CD1c-positive myeloid dendritic cell (primary cell): ENCODE measurements around the gene MPZL1.

Experiments
- DNase-seq: peaks from one replicate; pipeline ENCODE4 v3.0.0-alpha.2; 2016; ENCODE audit errors: extremely low spot score

Gene MPZL1

GRCh38 chr1:167721617-167722151 is at the start of gene MPZL1:
TSS of gene MPZL1 (plus strand) at chr1:167721982. CDS start at chr1:167722152, 170 bp downstream.
- DNase-seq = peak; percentile 96

GRCh38 chr1:167672831-167673230 is 49.0 kb upstream of the MPZL1 start:
- DNase-seq = no peak

- peak; percentile 41 for DNase-seq
These were observed 48.5 kb upstream of the MPZL1 start for GRCh38 chr1:167673265-167673664.

GRCh38 chr1:167674156-167674555 is 47.6 kb upstream of the MPZL1 start:
- DNase-seq = no peak

GRCh38 chr1:167675440-167675839 is 46.3 kb upstream of the MPZL1 start:
- no peak for DNase-seq

- DNase-seq = no peak
These were observed 45.4 kb upstream of the MPZL1 start for GRCh38 chr1:167676205-167676915.

- DNase-seq = no peak
These were observed 44.6 kb upstream of the MPZL1 start for GRCh38 chr1:167676916-167677848.

GRCh38 chr1:167678422-167678821 is 43.4 kb upstream of the MPZL1 start:
- DNase-seq = no peak

- DNase-seq = no peak
These were observed 42.9 kb upstream of the MPZL1 start for GRCh38 chr1:167678838-167679237.

- peak; percentile 40 for DNase-seq
These were observed 42.1 kb upstream of the MPZL1 start for GRCh38 chr1:167679714-167680113.

- no peak for DNase-seq
These were observed 40.8 kb upstream of the MPZL1 start for GRCh38 chr1:167681024-167681423.

- DNase-seq = no peak
These were observed 40.2 kb upstream of the MPZL1 start for GRCh38 chr1:167681451-167682098.

GRCh38 chr1:167683226-167683625 is 38.6 kb upstream of the MPZL1 start:
- DNase-seq = no peak

GRCh38 chr1:167683641-167684502 is 37.9 kb upstream of the MPZL1 start:
- no peak for DNase-seq

GRCh38 chr1:167685844-167686243 is 35.9 kb upstream of the MPZL1 start:
- no peak for DNase-seq

GRCh38 chr1:167687919-167688519 is 33.8 kb upstream of the MPZL1 start:
- peak; percentile 87 for DNase-seq

GRCh38 chr1:167689567-167689920 is 32.2 kb upstream of the MPZL1 start:
- DNase-seq = peak; percentile 50

- DNase-seq = no peak
These were observed 31.7 kb upstream of the MPZL1 start for GRCh38 chr1:167690053-167690452.

GRCh38 chr1:167693425-167694045 is 28.2 kb upstream of the MPZL1 start:
- DNase-seq = no peak

GRCh38 chr1:167694691-167695090 is 27.1 kb upstream of the MPZL1 start:
- no peak for DNase-seq
